Breast epithelium (tissue), 3 donors: ENCODE data around the gene ZNF609.

Experiments used
- POLR2A ChIP-seq: fragments of 450-650 bp; IDR thresholded peaks from one replicate; pipeline ENCODE4 v1.6.1; 2016; ENCODE audit warnings: antibody characterized with exemption, mild to moderate bottlenecking, moderate library complexity
- TF ChIP-seq, protein P1 (sequence below), 3 donors: fragments of 450-650 bp; IDR thresholded peaks; one replicate each; pipeline ENCODE4 v1.5.1; 2016 to 2017; ENCODE audit warnings: antibody characterized with exemption in 3 of 3, mild to moderate bottlenecking in 3 of 3, moderate library complexity in 3 of 3

DNA sequence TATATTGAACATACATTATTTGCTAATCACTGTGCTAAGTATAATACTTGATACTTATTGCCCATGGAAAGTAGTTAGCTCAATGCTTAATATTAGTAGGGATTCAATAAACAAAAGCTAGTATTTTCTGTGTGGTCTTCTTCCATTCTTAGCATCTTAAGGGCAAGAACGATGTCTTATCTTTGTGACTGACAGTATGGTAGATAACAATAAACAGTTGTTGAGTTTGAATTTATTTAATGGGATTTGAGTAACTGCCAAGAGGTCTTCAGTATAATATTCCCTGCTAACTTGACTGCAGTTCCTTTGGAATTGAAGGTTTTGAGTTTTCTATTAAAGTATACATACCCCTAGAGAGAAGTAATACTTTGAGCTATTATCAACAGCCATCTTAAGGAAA is 70.1 kb downstream of the ZNF609 start:
- TF ChIP-seq, protein P1, sequence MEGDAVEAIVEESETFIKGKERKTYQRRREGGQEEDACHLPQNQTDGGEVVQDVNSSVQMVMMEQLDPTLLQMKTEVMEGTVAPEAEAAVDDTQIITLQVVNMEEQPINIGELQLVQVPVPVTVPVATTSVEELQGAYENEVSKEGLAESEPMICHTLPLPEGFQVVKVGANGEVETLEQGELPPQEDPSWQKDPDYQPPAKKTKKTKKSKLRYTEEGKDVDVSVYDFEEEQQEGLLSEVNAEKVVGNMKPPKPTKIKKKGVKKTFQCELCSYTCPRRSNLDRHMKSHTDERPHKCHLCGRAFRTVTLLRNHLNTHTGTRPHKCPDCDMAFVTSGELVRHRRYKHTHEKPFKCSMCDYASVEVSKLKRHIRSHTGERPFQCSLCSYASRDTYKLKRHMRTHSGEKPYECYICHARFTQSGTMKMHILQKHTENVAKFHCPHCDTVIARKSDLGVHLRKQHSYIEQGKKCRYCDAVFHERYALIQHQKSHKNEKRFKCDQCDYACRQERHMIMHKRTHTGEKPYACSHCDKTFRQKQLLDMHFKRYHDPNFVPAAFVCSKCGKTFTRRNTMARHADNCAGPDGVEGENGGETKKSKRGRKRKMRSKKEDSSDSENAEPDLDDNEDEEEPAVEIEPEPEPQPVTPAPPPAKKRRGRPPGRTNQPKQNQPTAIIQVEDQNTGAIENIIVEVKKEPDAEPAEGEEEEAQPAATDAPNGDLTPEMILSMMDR (IDR thresholded peaks at IDR 0.05) = no peak
- no peak for TF ChIP-seq POLR2A
